Mesenteric fat pad (tissue), 1 donor: ENCODE measurements around the gene TBCB. TPM values are rescaled to one million over a fixed set of nuclear protein-coding genes. Genes with fewer than 3 reads are reported as not detected.
"Not testable (repeated sequence)": the region's sequence is repeated elsewhere in the genome, so short reads cannot be mapped to it uniquely, and the experiment has no call there.

Experiments
- DNase-seq: peaks from one replicate; pipeline ENCODE4 v3.0.0-alpha.2; 2020; ENCODE audit warnings: low spot score
- long read RNA-seq: library from polyadenylated mRNA; unstranded; transcript quantifications from one replicate; pipeline ENCODE4 v2.0.0, GENCODE V29; 2020
- total RNA-seq: library from RNA; stranded (reverse); fragmentation: NEBNext Ultra II Directional; extraction: Animal tissue kit (Norgen Biotek cat#: 25700); gene quantifications from one replicate; pipeline ENCODE4 v1.2.1, GENCODE V29; 2021
- donor health status: DM: yes; HTN: yes; CAD: no.

TBCB gene
- 87.1 TPM for total RNA-seq
- long read RNA-seq, transcript TBCB-201 (6 exons, 1,473 nt) = major isoform, 91 of 109 reads
- long read RNA-seq, partial matches to known transcripts = 2 of 109 reads
- long read RNA-seq, other reads (novel, unspliced or antisense) = 13 of 109 reads

GRCh38 chr19:36115453-36116343 is at the start of gene TBCB:
TBCB (plus strand) TSS chr19:36115468; CDS start chr19:36115561, 93 bp downstream.
- DNase-seq = peak; percentile 95

GRCh38 chr19:36067681-36068080 is 47.6 kb upstream of the TBCB start:
- no peak for DNase-seq

- DNase-seq = not testable (repeated sequence)
These were observed 46.3 kb upstream of the TBCB start for GRCh38 chr19:36068810-36069499.

- DNase-seq = no peak
These were observed 43.2 kb upstream of the TBCB start for GRCh38 chr19:36072081-36072480.

- no peak for DNase-seq
These were observed 42.0 kb upstream of the TBCB start for GRCh38 chr19:36073121-36073876.

- DNase-seq = no peak
These were observed 35.8 kb upstream of the TBCB start for GRCh38 chr19:36079389-36079945.

GRCh38 chr19:36081385-36081784 is 33.9 kb upstream of the TBCB start:
- no peak for DNase-seq

GRCh38 chr19:36081894-36082293 is 33.4 kb upstream of the TBCB start:
- DNase-seq = no peak

GRCh38 chr19:36082916-36083315 is 32.4 kb upstream of the TBCB start:
- DNase-seq = no peak

GRCh38 chr19:36084231-36085009 is 30.8 kb upstream of the TBCB start:
- DNase-seq = no peak

GRCh38 chr19:36086326-36086725 is 28.9 kb upstream of the TBCB start:
- no peak for DNase-seq

- DNase-seq = no peak
These were observed 25.4 kb upstream of the TBCB start for GRCh38 chr19:36089847-36090246.

- DNase-seq = no peak
These were observed 24.2 kb upstream of the TBCB start for GRCh38 chr19:36090910-36091695.

- DNase-seq = no peak
These were observed 22.7 kb upstream of the TBCB start for GRCh38 chr19:36092566-36092965.

- no peak for DNase-seq
These were observed 22.1 kb upstream of the TBCB start for GRCh38 chr19:36093146-36093662.

GRCh38 chr19:36093687-36094086 is 21.6 kb upstream of the TBCB start:
- DNase-seq = no peak

GRCh38 chr19:36097036-36097435 is 18.2 kb upstream of the TBCB start:
- no peak for DNase-seq

GRCh38 chr19:36099166-36099785 is 16.0 kb upstream of the TBCB start:
- DNase-seq = no peak

GRCh38 chr19:36100476-36100875 is 14.8 kb upstream of the TBCB start:
- DNase-seq = no peak
